Left ventricle myocardium inferior (tissue), 1 donor: ENCODE data around the gene SLC12A7. TPM values are rescaled to one million over a fixed set of nuclear protein-coding genes. Genes with fewer than 3 reads are reported as not detected.
"Not testable (repeated sequence)": the region's sequence is repeated elsewhere in the genome, so short reads cannot be mapped to it uniquely, and the experiment has no call there.

ENCODE experiments used
- DNase-seq: peaks from one replicate; pipeline ENCODE4 v3.0.0-alpha.2; 2020
- H3K27ac ChIP-seq: fragments of 200-600 bp; replicated peaks from 2 replicates; pipeline ENCODE4 v1.8.0; 2021
- H3K27me3 ChIP-seq: fragments of 200-600 bp; 2 replicates; pipeline ENCODE4 v1.8.0; 2021; ENCODE audit warnings: low read depth
- H3K36me3 ChIP-seq: fragments of 200-600 bp; 2 replicates; pipeline ENCODE4 v1.8.0; 2021
- H3K4me1 ChIP-seq: fragments of 200-600 bp; 2 replicates; pipeline ENCODE4 v1.8.0; 2021
- H3K4me3 ChIP-seq: fragments of 200-600 bp; 2 replicates; pipeline ENCODE4 v1.8.0; 2021; ENCODE audit warnings: mild to moderate bottlenecking, moderate library complexity
- H3K9me3 ChIP-seq: fragments of 200-600 bp; replicated peaks from 2 replicates; pipeline ENCODE4 v1.8.0; 2021
- intact Hi-C: fragments of 100-400 bp; cut with micrococcal nuclease; formaldehyde crosslinking; loops from one replicate; pipeline ENCODE4 v1.11.0; 2022
- total RNA-seq: library from RNA; stranded (reverse); fragmentation: NEBNext Ultra II Directional; extraction: Animal tissue kit (Norgen Biotek cat#: 25700); gene quantifications from one replicate; pipeline ENCODE4 v1.2.1, GENCODE V29; 2021
- TF ChIP-seq, protein P1 (sequence below): fragments of 200-600 bp; IDR thresholded peaks from 2 replicates; pipeline ENCODE4 v1.8.0; 2021; ENCODE audit warnings: antibody characterized with exemption, mild to moderate bottlenecking, borderline replicate concordance
- donor health status: DM: no; HTN: yes; CAD: no; lungs with severe emphysema.

SLC12A7 gene
- total RNA-seq, 1 donor from 2014 or later, result 140 TPM

DNA sequence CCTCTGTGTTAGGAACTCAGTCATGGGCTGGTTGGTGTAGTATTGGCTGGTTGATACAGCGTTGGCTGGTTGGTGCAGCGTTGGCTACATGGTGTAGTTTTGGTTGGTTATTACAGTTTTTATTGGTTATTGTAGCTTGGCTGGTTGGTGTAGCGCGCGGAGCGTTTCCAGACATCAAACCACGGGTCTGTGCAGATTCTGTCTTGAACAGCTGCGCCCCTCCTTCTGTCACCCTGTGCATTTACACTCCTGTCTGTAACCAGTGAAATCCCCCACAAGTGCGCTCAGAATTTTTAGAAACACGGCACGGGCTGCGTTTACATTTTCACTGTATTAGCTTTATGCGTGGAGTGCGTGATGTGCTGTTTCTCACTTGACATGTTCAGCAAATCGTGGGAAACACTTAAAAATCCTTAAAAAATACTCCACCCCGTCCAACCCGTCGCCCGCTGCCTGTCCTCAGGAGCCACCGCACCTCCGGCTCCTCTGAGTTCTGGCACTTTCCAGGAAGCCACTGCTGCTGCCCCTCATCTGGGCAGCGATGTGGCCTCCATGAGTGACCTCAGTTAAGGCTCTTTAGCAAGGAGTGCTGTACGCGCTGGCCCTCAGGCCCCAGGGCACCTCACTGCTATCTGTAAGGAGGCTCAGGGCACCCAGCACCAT is 82.5 kb downstream of the SLC12A7 start:
- intact Hi-C loops, result no loop called here
- Histone ChIP-seq H3K27ac (no peak overlapping the region), H3K4me1 (peaks cover 3% of the 10 kb centered on the region), H3K4me3 (no peak overlapping the region), H3K36me3 (no peaks in the 10 kb centered on the region), H3K27me3 (no peaks in the 10 kb centered on the region), H3K9me3 (no peaks in the 10 kb centered on the region)
- TF ChIP-seq, protein P1, sequence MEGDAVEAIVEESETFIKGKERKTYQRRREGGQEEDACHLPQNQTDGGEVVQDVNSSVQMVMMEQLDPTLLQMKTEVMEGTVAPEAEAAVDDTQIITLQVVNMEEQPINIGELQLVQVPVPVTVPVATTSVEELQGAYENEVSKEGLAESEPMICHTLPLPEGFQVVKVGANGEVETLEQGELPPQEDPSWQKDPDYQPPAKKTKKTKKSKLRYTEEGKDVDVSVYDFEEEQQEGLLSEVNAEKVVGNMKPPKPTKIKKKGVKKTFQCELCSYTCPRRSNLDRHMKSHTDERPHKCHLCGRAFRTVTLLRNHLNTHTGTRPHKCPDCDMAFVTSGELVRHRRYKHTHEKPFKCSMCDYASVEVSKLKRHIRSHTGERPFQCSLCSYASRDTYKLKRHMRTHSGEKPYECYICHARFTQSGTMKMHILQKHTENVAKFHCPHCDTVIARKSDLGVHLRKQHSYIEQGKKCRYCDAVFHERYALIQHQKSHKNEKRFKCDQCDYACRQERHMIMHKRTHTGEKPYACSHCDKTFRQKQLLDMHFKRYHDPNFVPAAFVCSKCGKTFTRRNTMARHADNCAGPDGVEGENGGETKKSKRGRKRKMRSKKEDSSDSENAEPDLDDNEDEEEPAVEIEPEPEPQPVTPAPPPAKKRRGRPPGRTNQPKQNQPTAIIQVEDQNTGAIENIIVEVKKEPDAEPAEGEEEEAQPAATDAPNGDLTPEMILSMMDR, result no peak
- DNase-seq, result peak; percentile 5

DNA sequence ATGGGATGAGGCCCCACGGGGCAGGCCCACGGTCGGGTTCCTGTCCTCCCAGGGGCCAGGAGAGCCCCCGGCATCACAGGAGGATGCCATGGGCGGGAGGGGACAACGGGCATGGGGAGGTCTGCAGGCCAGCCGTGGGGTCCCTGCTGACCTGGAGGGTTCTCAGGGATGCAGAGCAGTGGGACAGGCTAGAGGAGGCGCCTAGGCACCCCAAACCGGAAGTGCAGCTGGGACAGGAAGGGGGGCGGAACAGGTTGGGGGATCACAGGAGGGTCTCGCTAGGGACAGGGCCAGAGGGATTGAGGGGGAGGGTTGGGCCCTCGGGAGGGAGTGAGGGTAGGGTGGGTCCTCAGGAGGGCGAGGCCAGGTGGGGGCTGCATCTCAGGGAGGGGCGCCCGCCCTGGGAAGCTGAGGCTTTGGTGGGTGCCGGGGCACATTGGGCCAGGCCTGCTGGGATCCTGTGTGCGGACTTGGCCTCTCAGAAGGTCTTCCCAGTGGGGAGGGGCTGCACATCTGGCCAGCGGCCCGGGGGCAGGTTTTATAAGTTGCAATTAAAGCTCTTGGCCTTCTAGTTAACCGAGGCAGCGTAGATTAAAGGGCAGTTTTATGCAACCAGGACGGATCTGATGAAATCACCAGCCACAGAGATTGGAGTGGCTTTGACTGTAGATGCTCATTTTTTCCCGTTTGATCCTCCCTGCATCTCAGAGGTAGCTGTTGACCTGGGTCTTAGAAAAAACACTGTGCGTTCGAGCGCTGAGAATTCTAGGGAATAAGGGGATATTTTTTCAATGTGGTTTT is 83.2 kb downstream of the SLC12A7 start:
- Histone ChIP-seq H3K27me3 (no peaks in the 10 kb centered on the region), H3K4me3 (no peak overlapping the region), H3K27ac (no peak overlapping the region), H3K36me3 (no peaks in the 10 kb centered on the region), H3K4me1 (peaks cover 3% of the 10 kb centered on the region), H3K9me3 (no peaks in the 10 kb centered on the region)
- intact Hi-C loops, result no loop called here
- TF ChIP-seq, protein P1, result no peak
- peak; percentile 10 for DNase-seq

DNA sequence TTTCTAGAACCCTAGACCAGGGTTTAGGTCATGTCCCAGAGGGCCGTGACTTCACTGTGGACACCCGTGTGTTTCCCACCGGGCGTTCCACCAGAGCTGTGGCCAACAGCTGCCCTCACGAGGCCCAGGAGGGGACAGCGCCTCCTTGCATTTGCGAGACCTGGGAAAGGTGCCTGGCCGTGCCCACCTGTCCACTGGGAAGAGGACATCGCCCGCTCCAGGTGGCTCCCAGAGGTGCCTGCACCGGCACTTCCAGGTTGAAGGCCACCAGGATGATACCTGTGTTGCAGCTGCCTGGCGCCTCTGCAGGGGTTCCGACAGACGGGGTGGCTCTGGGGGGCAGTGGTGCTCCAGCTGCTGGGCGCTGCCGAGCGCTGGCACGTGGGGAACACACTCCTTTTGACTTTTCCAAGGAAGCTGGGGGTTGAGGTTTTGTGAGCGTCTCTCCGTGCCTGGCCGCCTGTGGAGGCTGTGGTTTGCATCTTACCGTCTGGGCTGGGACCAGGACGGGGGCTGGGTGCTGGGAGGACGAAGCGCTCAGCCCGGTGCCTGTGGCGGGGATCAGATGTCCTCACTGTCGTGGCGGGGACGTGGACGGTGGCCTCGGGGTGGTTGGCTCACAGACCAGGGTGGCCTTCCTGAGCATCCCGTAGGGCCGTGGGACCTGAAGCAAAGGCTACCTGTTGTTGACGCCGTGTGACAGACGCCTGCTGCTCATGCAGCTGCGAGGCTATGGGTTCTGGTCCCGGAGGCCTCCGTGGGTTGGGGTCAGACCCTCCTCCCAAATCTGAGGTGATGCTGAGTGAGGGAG is 84.0 kb downstream of the SLC12A7 start:
- Histone ChIP-seq H3K4me1 (peaks cover 3% of the 10 kb centered on the region), H3K27me3 (no peaks in the 10 kb centered on the region), H3K9me3 (no peaks in the 10 kb centered on the region), H3K4me3 (no peak overlapping the region), H3K36me3 (no peaks in the 10 kb centered on the region), H3K27ac (no peak overlapping the region)
- TF ChIP-seq, protein P1, result no peak
- intact Hi-C loops, result no loop called here
- DNase-seq, result peak; percentile 12

GRCh38 chr5:1026700-1027621 is 84.9 kb downstream of the SLC12A7 start:
- H3K27me3 ChIP-seq, result no peaks in the 10 kb centered on the region
- H3K4me3 ChIP-seq, result no peak overlapping the region
- no peaks in the 10 kb centered on the region for H3K36me3 ChIP-seq
- H3K9me3 ChIP-seq, result no peaks in the 10 kb centered on the region
- H3K27ac ChIP-seq, result no peak overlapping the region
- TF ChIP-seq, protein P1, result no peak
- DNase-seq, result peak; percentile 16
- H3K4me1 ChIP-seq, result peaks cover 3% of the 10 kb centered on the region
- intact Hi-C loops, result no loop called here

DNA sequence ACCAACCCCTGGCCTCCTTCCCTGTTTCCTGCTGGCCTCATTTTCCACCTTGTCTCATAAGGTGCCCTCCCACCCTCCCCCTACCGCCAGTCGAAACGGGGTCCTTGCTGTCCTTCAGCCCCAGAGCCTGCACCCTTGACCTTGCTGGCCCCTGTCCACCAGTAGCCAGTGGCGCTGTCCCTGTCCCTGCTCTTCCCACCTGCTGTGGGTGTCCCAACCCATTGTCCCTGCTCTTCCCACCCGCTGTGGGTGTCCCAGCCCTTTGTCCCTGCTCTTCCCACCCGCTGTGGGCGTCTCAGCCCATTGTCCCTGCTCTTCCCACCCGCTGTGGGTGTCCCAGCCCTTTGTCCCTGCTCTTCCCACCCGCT is 89.9 kb downstream of the SLC12A7 start:
- intact Hi-C loops, H3K27me3 ChIP-seq, H3K27ac ChIP-seq, H3K9me3 ChIP-seq, DNase-seq, H3K36me3 ChIP-seq, H3K4me1 ChIP-seq, H3K4me3 ChIP-seq: not testable (repeated sequence)
